Measurements from ENCODE around the gene NFASC.

NFASC gene

DNA sequence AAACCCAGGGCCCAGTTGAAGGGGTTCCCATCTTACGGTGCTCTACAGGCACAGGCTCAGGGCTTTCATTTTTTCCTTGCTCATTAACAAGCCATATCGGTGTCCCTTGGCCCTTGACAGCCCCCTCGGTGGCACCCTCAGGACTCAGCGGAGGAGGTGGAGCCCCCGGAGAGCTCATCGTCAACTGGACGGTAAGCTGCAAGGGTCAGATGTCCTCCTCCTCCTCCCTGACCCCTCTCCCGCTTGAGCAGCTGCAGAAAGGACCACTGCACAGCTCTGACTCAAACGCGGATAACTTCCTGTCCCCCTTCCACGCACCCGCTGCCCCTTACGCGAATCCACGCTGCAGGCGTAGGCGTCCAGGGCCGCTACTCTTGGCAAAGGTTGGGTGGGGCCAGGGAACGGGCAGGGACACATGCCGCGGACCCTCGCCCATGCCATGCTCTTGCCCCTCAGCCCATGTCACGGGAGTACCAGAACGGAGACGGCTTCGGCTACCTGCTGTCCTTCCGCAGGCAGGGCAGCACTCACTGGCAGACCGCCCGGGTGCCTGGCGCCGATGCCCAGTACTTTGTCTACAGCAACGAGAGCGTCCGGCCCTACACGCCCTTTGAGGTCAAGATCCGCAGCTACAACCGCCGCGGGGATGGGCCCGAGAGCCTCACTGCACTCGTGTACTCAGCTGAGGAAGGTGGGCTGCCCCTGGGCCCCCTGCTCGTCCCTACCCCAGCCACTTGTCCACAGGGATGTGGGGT is 198.9 kb downstream of the NFASC start:
- no peak for DNase-seq

- no peak for DNase-seq
Measured at GRCh38 chr1:205071028-205071409, 200.4 kb downstream of the NFASC start.

DNA sequence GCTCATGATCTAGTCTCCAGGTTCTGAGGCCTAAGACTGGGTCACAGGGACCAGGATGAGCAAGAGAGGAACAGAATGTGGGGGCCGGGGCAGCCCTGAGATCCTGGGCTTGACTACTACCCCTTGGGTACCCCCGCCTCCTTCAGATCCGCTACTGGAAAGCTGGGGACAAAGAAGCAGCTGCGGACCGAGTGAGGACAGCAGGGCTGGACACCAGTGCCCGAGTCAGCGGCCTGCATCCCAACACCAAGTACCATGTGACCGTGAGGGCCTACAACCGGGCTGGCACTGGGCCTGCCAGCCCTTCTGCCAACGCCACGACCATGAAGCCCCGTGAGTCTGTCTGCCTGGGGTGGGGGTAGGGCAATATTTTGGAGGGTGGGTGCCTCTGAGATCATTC is 201.1 kb downstream of the NFASC start:
- DNase-seq: no peak

DNA sequence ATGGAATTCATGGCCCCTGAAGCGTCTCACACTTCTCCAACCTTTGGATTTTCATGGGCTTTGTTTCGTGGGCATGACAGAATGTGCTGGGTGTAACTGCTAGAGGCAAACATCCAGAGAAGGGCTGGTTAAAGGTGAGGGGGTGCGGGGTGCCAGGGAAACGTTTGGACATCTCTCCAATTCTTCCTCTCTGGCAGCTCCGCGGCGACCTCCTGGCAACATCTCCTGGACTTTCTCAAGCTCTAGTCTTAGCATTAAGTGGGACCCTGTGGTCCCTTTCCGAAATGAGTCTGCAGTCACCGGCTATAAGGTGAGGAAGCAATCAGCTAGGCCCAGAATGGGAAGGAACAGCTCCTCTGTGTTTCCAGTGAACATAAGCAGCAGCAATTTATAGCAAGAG is 201.6 kb downstream of the NFASC start:
- no peak for DNase-seq

All from NCI-H226 (cell line).